HG03571 (cell line): ENCODE results near the gene HSCB.
"Not testable (repeated sequence)": the region's sequence is repeated elsewhere in the genome, so short reads cannot be mapped to it uniquely, and the experiment has no call there.

Experiments used
- ATAC-seq: cut with Tn5 transposase; IDR thresholded peaks from one replicate; pipeline ENCODE4 v1.9.1; 2021; ENCODE audit not compliant: unreplicated experiment

Gene HSCB

GRCh38 chr22:28741785-28742561 lies at the start of gene HSCB, which contains the start of gene CHEK2:
TSS of gene HSCB (plus strand) at chr22:28742039. CDS start at chr22:28742096, 57 bp downstream.
TSS of gene CHEK2 (minus strand) at chr22:28741820. CDS start at chr22:28734721, 7,099 bp downstream.
- peak; percentile 85 for ATAC-seq

- not testable (repeated sequence) for ATAC-seq
Measured at GRCh38 chr22:28693041-28693760, 48.6 kb upstream of the HSCB start.

- ATAC-seq, result no peak
Measured at GRCh38 chr22:28702891-28703290, 38.9 kb upstream of the HSCB start.

- ATAC-seq, result no peak
Measured at GRCh38 chr22:28703436-28703835, 38.4 kb upstream of the HSCB start.

- ATAC-seq, result no peak
Measured at GRCh38 chr22:28706845-28707244, 35.0 kb upstream of the HSCB start.

- no peak for ATAC-seq
Measured at GRCh38 chr22:28710107-28710506, 31.7 kb upstream of the HSCB start.

GRCh38 chr22:28710576-28711191 lies 31.2 kb upstream of the HSCB start:
- no peak for ATAC-seq

GRCh38 chr22:28711341-28711740 lies 30.5 kb upstream of the HSCB start:
- ATAC-seq, result no peak

GRCh38 chr22:28711820-28712777 lies 29.7 kb upstream of the HSCB start:
- no peak for ATAC-seq

- no peak for ATAC-seq
Measured at GRCh38 chr22:28714043-28714628, 27.7 kb upstream of the HSCB start.

- no peak for ATAC-seq
Measured at GRCh38 chr22:28715611-28716010, 26.2 kb upstream of the HSCB start.

- ATAC-seq, result no peak
Measured at GRCh38 chr22:28716686-28717085, 25.2 kb upstream of the HSCB start.

GRCh38 chr22:28718044-28718443 lies 23.8 kb upstream of the HSCB start:
- ATAC-seq, result no peak

GRCh38 chr22:28728002-28728401 lies 13.8 kb upstream of the HSCB start:
- no peak for ATAC-seq

- ATAC-seq, result no peak
Measured at GRCh38 chr22:28728621-28729313, 13.1 kb upstream of the HSCB start.

GRCh38 chr22:28730179-28730578 lies 11.7 kb upstream of the HSCB start:
- ATAC-seq, result no peak

- ATAC-seq, result no peak
Measured at GRCh38 chr22:28734393-28734792, 7.4 kb upstream of the HSCB start.

GRCh38 chr22:28736301-28737155 lies 5.3 kb upstream of the HSCB start:
- no peak for ATAC-seq

GRCh38 chr22:28737701-28738100 lies 4.1 kb upstream of the HSCB start:
- ATAC-seq, result no peak
